ENCODE measurements around the gene SLC10A7.

Gene SLC10A7

GRCh38 chr4:146338512-146338911, 183.2 kb downstream of the SLC10A7 start:
- Histone ChIP-seq H2BK15ac (ENCODE audit: low read depth, poor library complexity, severe bottlenecking) (no peak overlapping the region), H2AFZ (ENCODE audit: low read depth, low read length) (no peak overlapping the region), H2AK5ac (ENCODE audit: low read length, severe bottlenecking) (no peak overlapping the region), H4K8ac (ENCODE audit: low read length) (no peak overlapping the region), H3K4me2 (ENCODE audit: low read length, poor library complexity, severe bottlenecking) (no peak overlapping the region), H3K4ac (ENCODE audit: low read depth in 1 of 2, low read length in 2 of 2) (no peak overlapping the region), H3K4me1 (ENCODE audit: control insufficient read depth, insufficient read depth, low read depth, low read length) (no peaks in the 10 kb centered on the region), H3K4me3 (ENCODE audit: insufficient read depth in 1 of 2, low read depth in 1 of 2, low read length in 2 of 2) (no peak overlapping the region), H3K14ac (ENCODE audit: low read length in 2 of 2) (no peak overlapping the region), H3K79me1 (replicated peaks; ENCODE audit: low read length, poor library complexity, severe bottlenecking) (peaks cover 1% of the 10 kb centered on the region), H2BK120ac (ENCODE audit: low read depth, low read length) (no peak overlapping the region), H2BK12ac (ENCODE audit: low read length in 2 of 2) (no peak overlapping the region), H3K9ac (ENCODE audit: low read length) (no peak overlapping the region), H3K23ac (ENCODE audit: low read length in 2 of 2) (no peak overlapping the region), H3K27ac (ENCODE audit: low read length, poor library complexity, severe bottlenecking) (no peak overlapping the region), H2BK5ac (ENCODE audit: low read depth, low read length, poor library complexity, severe bottlenecking) (no peak overlapping the region), H3K27me3 (ENCODE audit: control insufficient read depth in 1 of 2, insufficient read depth in 1 of 2, low read length in 2 of 2) (no peaks in the 10 kb centered on the region), H3K18ac (ENCODE audit: low read depth in 1 of 2, low read length in 2 of 2) (no peak overlapping the region), H4K91ac (ENCODE audit: low read length) (no peak overlapping the region), H3K9me3 (ENCODE audit: control insufficient read depth, low read length) (no peaks in the 10 kb centered on the region), H3K36me3 (ENCODE audit: control insufficient read depth in 1 of 2, insufficient read depth in 2 of 2, low read depth in 1 of 2, low read length in 2 of 2) (no peaks in the 10 kb centered on the region)
- no peak for DNase-seq

GRCh38 chr4:146336410-146336807, 185.3 kb downstream of the SLC10A7 start:
- no peaks in the 10 kb centered on the region for H3K9me3 ChIP-seq (ENCODE audit: control insufficient read depth, low read length)
- peaks cover 1% of the 10 kb centered on the region for H3K79me1 ChIP-seq (replicated peaks; ENCODE audit: low read length, poor library complexity, severe bottlenecking)
- no peak overlapping the region for H3K27ac ChIP-seq (ENCODE audit: low read length, poor library complexity, severe bottlenecking)
- DNase-seq, result no peak
- H4K8ac ChIP-seq (ENCODE audit: low read length), result no peak overlapping the region
- no peaks in the 10 kb centered on the region for H3K27me3 ChIP-seq (ENCODE audit: control insufficient read depth in 1 of 2, insufficient read depth in 1 of 2, low read length in 2 of 2)
- H3K23ac ChIP-seq (ENCODE audit: low read length in 2 of 2), result no peak overlapping the region
- 40% methylated on average over 1 of the region's 1 CpG for WGBS
- H2BK15ac ChIP-seq (ENCODE audit: low read depth, poor library complexity, severe bottlenecking), result no peak overlapping the region
- H2BK12ac ChIP-seq (ENCODE audit: low read length in 2 of 2), result no peak overlapping the region
- no peak overlapping the region for H3K4ac ChIP-seq (ENCODE audit: low read depth in 1 of 2, low read length in 2 of 2)
- H2BK120ac ChIP-seq (ENCODE audit: low read depth, low read length), result no peak overlapping the region
- no peak overlapping the region for H3K14ac ChIP-seq (ENCODE audit: low read length in 2 of 2)
- H3K4me1 ChIP-seq (ENCODE audit: control insufficient read depth, insufficient read depth, low read depth, low read length), result no peaks in the 10 kb centered on the region
- H3K18ac ChIP-seq (ENCODE audit: low read depth in 1 of 2, low read length in 2 of 2), result no peak overlapping the region
- no peak overlapping the region for H3K4me2 ChIP-seq (ENCODE audit: low read length, poor library complexity, severe bottlenecking)
- no peak overlapping the region for H2AFZ ChIP-seq (ENCODE audit: low read depth, low read length)
- no peak overlapping the region for H4K91ac ChIP-seq (ENCODE audit: low read length)
- H3K9ac ChIP-seq (ENCODE audit: low read length), result no peak overlapping the region
- H3K4me3 ChIP-seq (ENCODE audit: insufficient read depth in 1 of 2, low read depth in 1 of 2, low read length in 2 of 2), result no peak overlapping the region
- H2BK5ac ChIP-seq (ENCODE audit: low read depth, low read length, poor library complexity, severe bottlenecking), result no peak overlapping the region
- H2AK5ac ChIP-seq (ENCODE audit: low read length, severe bottlenecking), result no peak overlapping the region
- no peaks in the 10 kb centered on the region for H3K36me3 ChIP-seq (ENCODE audit: control insufficient read depth in 1 of 2, insufficient read depth in 2 of 2, low read depth in 1 of 2, low read length in 2 of 2)

GRCh38 chr4:146335763-146336409, 185.9 kb downstream of the SLC10A7 start:
- Histone ChIP-seq H3K79me1 (replicated peaks; ENCODE audit: low read length, poor library complexity, severe bottlenecking) (peaks cover 1% of the 10 kb centered on the region), H3K18ac (ENCODE audit: low read depth in 1 of 2, low read length in 2 of 2) (no peak overlapping the region), H4K8ac (ENCODE audit: low read length) (no peak overlapping the region), H2BK12ac (ENCODE audit: low read length in 2 of 2) (no peak overlapping the region), H3K9me3 (ENCODE audit: control insufficient read depth, low read length) (no peaks in the 10 kb centered on the region), H4K91ac (ENCODE audit: low read length) (no peak overlapping the region), H2BK5ac (ENCODE audit: low read depth, low read length, poor library complexity, severe bottlenecking) (no peak overlapping the region), H3K9ac (ENCODE audit: low read length) (no peak overlapping the region), H3K14ac (ENCODE audit: low read length in 2 of 2) (no peak overlapping the region), H3K4me3 (ENCODE audit: insufficient read depth in 1 of 2, low read depth in 1 of 2, low read length in 2 of 2) (no peak overlapping the region), H3K4me2 (ENCODE audit: low read length, poor library complexity, severe bottlenecking) (no peak overlapping the region), H2AFZ (ENCODE audit: low read depth, low read length) (no peak overlapping the region), H3K27me3 (ENCODE audit: control insufficient read depth in 1 of 2, insufficient read depth in 1 of 2, low read length in 2 of 2) (no peaks in the 10 kb centered on the region), H3K4ac (ENCODE audit: low read depth in 1 of 2, low read length in 2 of 2) (no peak overlapping the region), H2AK5ac (ENCODE audit: low read length, severe bottlenecking) (no peak overlapping the region), H3K27ac (ENCODE audit: low read length, poor library complexity, severe bottlenecking) (no peak overlapping the region), H3K4me1 (ENCODE audit: control insufficient read depth, insufficient read depth, low read depth, low read length) (no peaks in the 10 kb centered on the region), H2BK120ac (ENCODE audit: low read depth, low read length) (no peak overlapping the region), H3K36me3 (ENCODE audit: control insufficient read depth in 1 of 2, insufficient read depth in 2 of 2, low read depth in 1 of 2, low read length in 2 of 2) (no peaks in the 10 kb centered on the region), H3K23ac (ENCODE audit: low read length in 2 of 2) (no peak overlapping the region), H2BK15ac (ENCODE audit: low read depth, poor library complexity, severe bottlenecking) (no peak overlapping the region)
- no peak for DNase-seq
- 100% methylated on average over 1 of the region's 3 CpGs for WGBS

GRCh38 chr4:146334862-146335449, 186.8 kb downstream of the SLC10A7 start:
- no peak overlapping the region for H3K23ac ChIP-seq (ENCODE audit: low read length in 2 of 2)
- H3K18ac ChIP-seq (ENCODE audit: low read depth in 1 of 2, low read length in 2 of 2), result no peak overlapping the region
- H3K79me1 ChIP-seq (replicated peaks; ENCODE audit: low read length, poor library complexity, severe bottlenecking), result peaks cover 1% of the 10 kb centered on the region
- no peak overlapping the region for H2BK12ac ChIP-seq (ENCODE audit: low read length in 2 of 2)
- no peak overlapping the region for H3K4me2 ChIP-seq (ENCODE audit: low read length, poor library complexity, severe bottlenecking)
- H4K8ac ChIP-seq (ENCODE audit: low read length), result no peak overlapping the region
- no peaks in the 10 kb centered on the region for H3K36me3 ChIP-seq (ENCODE audit: control insufficient read depth in 1 of 2, insufficient read depth in 2 of 2, low read depth in 1 of 2, low read length in 2 of 2)
- no peak overlapping the region for H3K4ac ChIP-seq (ENCODE audit: low read depth in 1 of 2, low read length in 2 of 2)
- H3K9ac ChIP-seq (ENCODE audit: low read length), result no peak overlapping the region
- H2BK15ac ChIP-seq (ENCODE audit: low read depth, poor library complexity, severe bottlenecking), result no peak overlapping the region
- H3K27ac ChIP-seq (ENCODE audit: low read length, poor library complexity, severe bottlenecking), result no peak overlapping the region
- H3K9me3 ChIP-seq (ENCODE audit: control insufficient read depth, low read length), result no peaks in the 10 kb centered on the region
- H3K4me3 ChIP-seq (ENCODE audit: insufficient read depth in 1 of 2, low read depth in 1 of 2, low read length in 2 of 2), result no peak overlapping the region
- no peak overlapping the region for H2BK120ac ChIP-seq (ENCODE audit: low read depth, low read length)
- H3K27me3 ChIP-seq (ENCODE audit: control insufficient read depth in 1 of 2, insufficient read depth in 1 of 2, low read length in 2 of 2), result no peaks in the 10 kb centered on the region
- no peak overlapping the region for H4K91ac ChIP-seq (ENCODE audit: low read length)
- 89% methylated on average over 4 of the region's 4 CpGs for WGBS
- no peak overlapping the region for H3K14ac ChIP-seq (ENCODE audit: low read length in 2 of 2)
- DNase-seq, result no peak
- H2AK5ac ChIP-seq (ENCODE audit: low read length, severe bottlenecking), result no peak overlapping the region
- no peak overlapping the region for H2AFZ ChIP-seq (ENCODE audit: low read depth, low read length)
- no peaks in the 10 kb centered on the region for H3K4me1 ChIP-seq (ENCODE audit: control insufficient read depth, insufficient read depth, low read depth, low read length)
- no peak overlapping the region for H2BK5ac ChIP-seq (ENCODE audit: low read depth, low read length, poor library complexity, severe bottlenecking)

All from mesenchymal stem cell (in vitro differentiated cells and primary cell).